Peyer's patch (tissue), 4 donors: ENCODE data around the gene RECK. TPM values are rescaled to one million over a fixed set of nuclear protein-coding genes. Genes with fewer than 3 reads are reported as not detected.
"Not testable (repeated sequence)": the region's sequence is repeated elsewhere in the genome, so short reads cannot be mapped to it uniquely, and the experiment has no call there.

Experiments
- DNase-seq, 3 donors: peaks; one replicate each; pipeline ENCODE4 v3.0.0-alpha.2; 2017 to 2019
- H3K27ac ChIP-seq, 4 donors: fragments of 200-600 bp; sonication (generic); one replicate each; pipeline ENCODE4 v1.5.1; 2016 to 2019
- H3K27me3 ChIP-seq, 2 donors: fragments of 200-600 bp; sonication (generic); one replicate each; pipeline ENCODE4 v1.5.1; 2019
- H3K36me3 ChIP-seq, 3 donors: fragments of 200-600 bp; sonication (generic); one replicate each; pipeline ENCODE4 v1.5.1; 2016 to 2019
- H3K4me1 ChIP-seq, 4 donors: fragments of 200-600 bp; sonication (generic); one replicate each; pipeline ENCODE4 v1.5.1; 2016 to 2019
- H3K4me3 ChIP-seq, 4 donors: fragments of 200-600 bp; sonication (generic); 1 replicate in 3 of 4; 2 replicates in 1 of 4; pipeline ENCODE4 v1.5.1; 2016 to 2019; ENCODE audit warnings: mild to moderate bottlenecking in 1 of 4
- H3K9me3 ChIP-seq, 4 donors: fragments of 200-600 bp; sonication (generic); one replicate each; pipeline ENCODE4 v1.5.1; 2016 to 2019; ENCODE audit warnings: mild to moderate bottlenecking in 1 of 4
- CTCF ChIP-seq, 6 experiments: fragments of 450-650 bp in 4 of 6; fragments of 200-600 bp in 2 of 6; sonication (generic) in 1 of 6; IDR thresholded peaks; one replicate each; pipeline ENCODE4 v1.5.1; 2017 to 2019; ENCODE audit warnings: antibody characterized with exemption in 6 of 6, mild to moderate bottlenecking in 3 of 6, moderate library complexity in 1 of 6
- POLR2A ChIP-seq, 2 donors: fragments of 450-650 bp; IDR thresholded peaks; one replicate each; pipeline ENCODE4 v1.5.1; 2017; ENCODE audit warnings: antibody characterized with exemption in 2 of 2, mild to moderate bottlenecking in 2 of 2, moderate library complexity in 2 of 2
- total RNA-seq, 4 donors: library from RNA; depleted of rRNA; stranded (reverse); fragments of >200 nt; gene quantifications; one replicate each; pipeline ENCODE4 v1.1.0, GENCODE V29; 2016

Gene RECK
- total RNA-seq, 4 donors from 2014 or later, result 1.9 to 8.3 (median 5.9) TPM

GRCh38 chr9:35996358-35996970 is 40.2 kb upstream of the RECK start:
- no peak for TF ChIP-seq POLR2A (IDR thresholded peaks at IDR 0.05)
- TF ChIP-seq CTCF (IDR thresholded peaks at IDR 0.05), result no peak

DNA sequence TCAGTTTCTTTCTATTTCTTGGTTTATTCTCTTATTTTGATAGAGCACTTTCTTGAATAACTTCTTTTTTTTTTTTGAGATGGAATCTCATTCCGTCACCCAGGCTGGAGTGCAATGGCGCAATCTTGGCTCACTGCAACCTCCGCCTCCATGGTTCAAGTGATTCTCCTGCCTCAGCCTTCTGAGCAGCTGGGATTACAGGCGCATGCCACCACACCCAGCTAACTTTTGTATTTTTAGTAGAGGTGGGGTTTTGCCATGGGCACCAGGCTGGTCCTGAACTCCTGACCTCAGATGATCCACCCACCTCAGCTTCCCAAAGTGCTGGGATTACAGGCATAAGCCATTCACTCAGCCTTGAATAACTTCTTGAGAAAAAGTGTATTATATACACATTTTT is 39.7 kb upstream of the RECK start:
- not testable (repeated sequence) for DNase-seq

More at GRCh38 chr9:35996358-35996970, 40.2 kb upstream of the RECK start:
- DNase-seq, result no peak
- Histone ChIP-seq H3K9me3 (peaks cover 0 to 8% (median 2%) of the 10 kb centered on the region in 4 donors), H3K36me3 (no peaks in the 10 kb centered on the region), H3K27me3 (no peaks in the 10 kb centered on the region), H3K4me1 (no peaks in the 10 kb centered on the region), H3K27ac (no peak overlapping the region), H3K4me3 (no peak overlapping the region)

GRCh38 chr9:35998333-35998732 is 38.4 kb upstream of the RECK start:
- Histone ChIP-seq H3K4me1 (no peaks in the 10 kb centered on the region), H3K36me3 (no peaks in the 10 kb centered on the region), H3K4me3 (no peak overlapping the region), H3K9me3 (peaks cover 0 to 8% (median 2%) of the 10 kb centered on the region in 4 donors), H3K27ac (no peak overlapping the region), H3K27me3 (no peaks in the 10 kb centered on the region)
- DNase-seq, result no peak
- TF ChIP-seq POLR2A (IDR thresholded peaks at IDR 0.05) (no peak), CTCF (IDR thresholded peaks at IDR 0.05) (no peak)

More for the DNA sequence above, 39.7 kb upstream of the RECK start:
- not testable (repeated sequence) for H3K9me3 ChIP-seq, H3K36me3 ChIP-seq, H3K27me3 ChIP-seq, H3K4me3 ChIP-seq, H3K4me1 ChIP-seq, H3K27ac ChIP-seq

- Histone ChIP-seq H3K4me1 (peaks cover 0 to 10% (median 0%) of the 10 kb centered on the region in 4 donors), H3K27ac (peak overlapping the region in 3 of 4 donors; percentile 4 to 79 (median 53)), H3K9me3 (no peaks in the 10 kb centered on the region), H3K36me3 (no peaks in the 10 kb centered on the region), H3K4me3 (no peak overlapping the region), H3K27me3 (no peaks in the 10 kb centered on the region)
- TF ChIP-seq CTCF (IDR thresholded peaks at IDR 0.05) (no peak), POLR2A (IDR thresholded peaks at IDR 0.05) (no peak)
- DNase-seq, result no peak
Measured at GRCh38 chr9:36005891-36006290, 30.8 kb upstream of the RECK start.

- peaks cover 0 to 10% (median 0%) of the 10 kb centered on the region in 4 donors for H3K4me1 ChIP-seq
- no peaks in the 10 kb centered on the region for H3K36me3 ChIP-seq
- peak in 1 of 3 donors; percentile 50 for DNase-seq
- no peak for TF ChIP-seq POLR2A (IDR thresholded peaks at IDR 0.05)
- TF ChIP-seq CTCF (IDR thresholded peaks at IDR 0.05), result no peak
- no peaks in the 10 kb centered on the region for H3K27me3 ChIP-seq
- H3K9me3 ChIP-seq, result no peaks in the 10 kb centered on the region
- H3K27ac ChIP-seq, result peak overlapping the region in 3 of 4 donors; percentile 4 to 79 (median 53)
- H3K4me3 ChIP-seq, result no peak overlapping the region
Measured at GRCh38 chr9:36006549-36007315, 30.0 kb upstream of the RECK start.

DNA sequence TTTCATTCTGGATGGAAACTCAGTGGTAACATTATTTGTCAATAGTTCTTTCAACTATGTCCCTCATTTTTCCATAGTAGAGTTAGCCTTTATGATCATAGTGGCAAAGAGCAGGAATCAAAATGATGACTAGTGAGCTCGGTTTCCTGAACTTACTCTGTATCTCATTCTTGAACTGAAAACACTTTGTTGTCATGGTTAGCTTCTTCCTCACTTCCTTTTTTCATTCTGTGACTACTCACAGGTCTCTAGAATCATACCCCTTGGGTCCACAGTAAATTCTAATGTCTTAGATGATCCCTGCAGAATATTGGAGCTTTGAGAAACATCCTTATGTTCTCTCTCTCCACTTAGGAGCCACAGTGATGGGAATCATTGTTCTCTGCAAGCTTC is 29.4 kb upstream of the RECK start:
- peak overlapping the region in 2 of 4 donors; percentile 49 to 79 for H3K27ac ChIP-seq
- no peak overlapping the region for H3K4me3 ChIP-seq
- H3K36me3 ChIP-seq, result no peaks in the 10 kb centered on the region
- DNase-seq, result no peak
- H3K27me3 ChIP-seq, result no peaks in the 10 kb centered on the region
- peaks cover 0 to 10% (median 0%) of the 10 kb centered on the region in 4 donors for H3K4me1 ChIP-seq
- TF ChIP-seq CTCF (IDR thresholded peaks at IDR 0.05) (no peak), POLR2A (IDR thresholded peaks at IDR 0.05) (no peak)
- H3K9me3 ChIP-seq, result no peaks in the 10 kb centered on the region
